ENCODE measurements around the gene SNX25.
"Not testable (repeated sequence)": the region's sequence is repeated elsewhere in the genome, so short reads cannot be mapped to it uniquely, and the experiment has no call there.

Gene SNX25

GRCh38 chr4:185332575-185333464 lies 123.4 kb downstream of the SNX25 start:
- H3K27ac ChIP-seq = no peak overlapping the region
- no peak for DNase-seq (ENCODE audit: low read depth, low spot score)

GRCh38 chr4:185334326-185334725 lies 124.9 kb downstream of the SNX25 start:
- no peak overlapping the region for H3K27ac ChIP-seq

GRCh38 chr4:185335579-185335978 lies 126.2 kb downstream of the SNX25 start:
- no peak overlapping the region for H3K27ac ChIP-seq
- DNase-seq (ENCODE audit: low read depth, low spot score) = no peak

More at GRCh38 chr4:185334326-185334725, 124.9 kb downstream of the SNX25 start:
- no peak for DNase-seq (ENCODE audit: low read depth, low spot score)

- no peak overlapping the region for H3K27ac ChIP-seq
- DNase-seq (ENCODE audit: low read depth, low spot score) = no peak
Observed at GRCh38 chr4:185339941-185340340, 130.5 kb downstream of the SNX25 start.

GRCh38 chr4:185341377-185341776 lies 132.0 kb downstream of the SNX25 start:
- no peak for DNase-seq (ENCODE audit: low read depth, low spot score)
- no peak overlapping the region for H3K27ac ChIP-seq

- no peak overlapping the region for H3K27ac ChIP-seq
- DNase-seq (ENCODE audit: low read depth, low spot score) = no peak
Observed at GRCh38 chr4:185341841-185342240, 132.4 kb downstream of the SNX25 start.

- DNase-seq (ENCODE audit: low read depth, low spot score) = no peak
- no peak overlapping the region for H3K27ac ChIP-seq
Observed at GRCh38 chr4:185343726-185344581, 134.6 kb downstream of the SNX25 start.

GRCh38 chr4:185344743-185345538 lies 135.5 kb downstream of the SNX25 start:
- no peak for DNase-seq (ENCODE audit: low read depth, low spot score)
- no peak overlapping the region for H3K27ac ChIP-seq

GRCh38 chr4:185346975-185347601 lies 137.7 kb downstream of the SNX25 start:
- DNase-seq (ENCODE audit: low read depth, low spot score) = no peak
- no peak overlapping the region for H3K27ac ChIP-seq

- no peak overlapping the region for H3K27ac ChIP-seq
- no peak for DNase-seq (ENCODE audit: low read depth, low spot score)
Observed at GRCh38 chr4:185351691-185352090, 142.3 kb downstream of the SNX25 start.

GRCh38 chr4:185352202-185352601 lies 142.8 kb downstream of the SNX25 start:
- no peak overlapping the region for H3K27ac ChIP-seq
- no peak for DNase-seq (ENCODE audit: low read depth, low spot score)

- H3K27ac ChIP-seq = no peak overlapping the region
- no peak for DNase-seq (ENCODE audit: low read depth, low spot score)
Observed at GRCh38 chr4:185352741-185353140, 143.3 kb downstream of the SNX25 start.

GRCh38 chr4:185357211-185357610 lies 147.8 kb downstream of the SNX25 start:
- DNase-seq (ENCODE audit: low read depth, low spot score) = no peak
- no peak overlapping the region for H3K27ac ChIP-seq

GRCh38 chr4:185357733-185358440 lies 148.5 kb downstream of the SNX25 start:
- no peak overlapping the region for H3K27ac ChIP-seq
- no peak for DNase-seq (ENCODE audit: low read depth, low spot score)

- no peak overlapping the region for H3K27ac ChIP-seq
- DNase-seq (ENCODE audit: low read depth, low spot score) = no peak
Observed at GRCh38 chr4:185358514-185358913, 149.1 kb downstream of the SNX25 start.

GRCh38 chr4:185358959-185359358 lies 149.6 kb downstream of the SNX25 start:
- DNase-seq (ENCODE audit: low read depth, low spot score) = no peak
- H3K27ac ChIP-seq = no peak overlapping the region

GRCh38 chr4:185359767-185360446 lies 150.5 kb downstream of the SNX25 start:
- no peak for DNase-seq (ENCODE audit: low read depth, low spot score)
- no peak overlapping the region for H3K27ac ChIP-seq

GRCh38 chr4:185361872-185362271 lies 152.5 kb downstream of the SNX25 start:
- no peak overlapping the region for H3K27ac ChIP-seq
- no peak for DNase-seq (ENCODE audit: low read depth, low spot score)

- not testable (repeated sequence) for H3K27ac ChIP-seq; DNase-seq (ENCODE audit: low read depth, low spot score)
Observed at GRCh38 chr4:185362570-185362969, 153.2 kb downstream of the SNX25 start.

Measured in epithelial cell of prostate (primary cell).